Ascending aorta (tissue), 2 donors: ENCODE measurements around the gene RASL11B. TPM values are rescaled to one million over a fixed set of nuclear protein-coding genes. Genes with fewer than 3 reads are reported as not detected.

Experiments
- DNase-seq, 2 donors: peaks; one replicate each; pipeline ENCODE4 v3.0.0-alpha.2; 2019; ENCODE audit warnings: low spot score in 2 of 2
- H3K27ac ChIP-seq, 2 donors: fragments of 200-600 bp; sonication (generic); one replicate each; pipeline ENCODE4 v1.5.1; 2016 to 2017; ENCODE audit warnings: mild to moderate bottlenecking in 1 of 2
- H3K27me3 ChIP-seq: fragments of 200-600 bp; sonication (generic); one replicate; pipeline ENCODE4 v1.5.1; 2017
- H3K36me3 ChIP-seq, 2 donors: fragments of 200-600 bp; sonication (generic); one replicate each; pipeline ENCODE4 v1.5.1; 2016
- H3K4me1 ChIP-seq, 2 donors: fragments of 200-600 bp; sonication (generic); one replicate each; pipeline ENCODE4 v1.5.1; 2016 to 2017; ENCODE audit warnings: mild to moderate bottlenecking in 1 of 2
- H3K4me3 ChIP-seq, 2 donors: fragments of 200-600 bp; sonication (generic); one replicate each; pipeline ENCODE4 v1.5.1; 2016 to 2017; ENCODE audit warnings: mild to moderate bottlenecking in 1 of 2
- H3K9me3 ChIP-seq, 2 donors: fragments of 200-600 bp; sonication (generic); one replicate each; pipeline ENCODE4 v1.5.1; 2016
- intact Hi-C: fragments of 100-400 bp; cut with DNase I; formaldehyde crosslinking; loops from one replicate; pipeline ENCODE4 v1.15.1; 2023
- total RNA-seq: library from RNA; depleted of rRNA; stranded (reverse); fragments of >200 nt; gene quantifications from one replicate; pipeline ENCODE4 v1.1.0, GENCODE V29; 2016
- TF ChIP-seq, protein P1 (sequence below), 3 experiments: fragments of 200-600 bp in 2 of 3; fragments of 450-650 bp in 1 of 3; sonication (generic) in 2 of 3; IDR thresholded peaks; one replicate each; pipeline ENCODE4 v1.5.1; 2016 to 2019; ENCODE audit warnings: antibody characterized with exemption in 3 of 3, mild to moderate bottlenecking in 1 of 3, moderate library complexity in 1 of 3

RASL11B gene
- total RNA-seq, 1 donor from 2014 or later: not detected

DNA sequence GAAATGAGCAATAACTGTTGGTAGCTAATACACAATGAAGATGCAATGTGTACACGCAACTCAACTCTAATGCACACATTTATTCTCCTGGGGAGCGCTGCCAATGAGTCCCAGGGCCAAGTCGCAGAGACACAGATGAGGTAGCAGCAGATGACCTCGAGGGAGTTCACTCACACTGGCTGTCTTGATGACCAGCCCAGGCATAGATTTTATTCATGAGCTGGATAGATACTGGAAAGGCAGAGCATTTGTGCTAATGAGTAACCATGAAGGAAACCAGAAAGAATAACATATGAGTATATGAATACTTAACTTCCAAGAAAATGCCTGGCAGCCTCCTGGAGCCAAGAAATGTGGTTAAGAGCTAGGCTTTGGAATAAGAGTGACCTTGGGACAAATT, 42.3 kb downstream of the RASL11B start:
- no peaks in the 10 kb centered on the region for H3K27me3 ChIP-seq
- intact Hi-C loops: no loop called here
- no peak overlapping the region for H3K4me3 ChIP-seq
- no peaks in the 10 kb centered on the region for H3K4me1 ChIP-seq
- H3K36me3 ChIP-seq: peaks cover 0 to 3% of the 10 kb centered on the region in 2 donors
- TF ChIP-seq, protein P1, sequence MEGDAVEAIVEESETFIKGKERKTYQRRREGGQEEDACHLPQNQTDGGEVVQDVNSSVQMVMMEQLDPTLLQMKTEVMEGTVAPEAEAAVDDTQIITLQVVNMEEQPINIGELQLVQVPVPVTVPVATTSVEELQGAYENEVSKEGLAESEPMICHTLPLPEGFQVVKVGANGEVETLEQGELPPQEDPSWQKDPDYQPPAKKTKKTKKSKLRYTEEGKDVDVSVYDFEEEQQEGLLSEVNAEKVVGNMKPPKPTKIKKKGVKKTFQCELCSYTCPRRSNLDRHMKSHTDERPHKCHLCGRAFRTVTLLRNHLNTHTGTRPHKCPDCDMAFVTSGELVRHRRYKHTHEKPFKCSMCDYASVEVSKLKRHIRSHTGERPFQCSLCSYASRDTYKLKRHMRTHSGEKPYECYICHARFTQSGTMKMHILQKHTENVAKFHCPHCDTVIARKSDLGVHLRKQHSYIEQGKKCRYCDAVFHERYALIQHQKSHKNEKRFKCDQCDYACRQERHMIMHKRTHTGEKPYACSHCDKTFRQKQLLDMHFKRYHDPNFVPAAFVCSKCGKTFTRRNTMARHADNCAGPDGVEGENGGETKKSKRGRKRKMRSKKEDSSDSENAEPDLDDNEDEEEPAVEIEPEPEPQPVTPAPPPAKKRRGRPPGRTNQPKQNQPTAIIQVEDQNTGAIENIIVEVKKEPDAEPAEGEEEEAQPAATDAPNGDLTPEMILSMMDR (IDR thresholded peaks at IDR 0.05): no peak
- no peaks in the 10 kb centered on the region for H3K9me3 ChIP-seq
- no peak for DNase-seq
- no peak overlapping the region for H3K27ac ChIP-seq

DNA sequence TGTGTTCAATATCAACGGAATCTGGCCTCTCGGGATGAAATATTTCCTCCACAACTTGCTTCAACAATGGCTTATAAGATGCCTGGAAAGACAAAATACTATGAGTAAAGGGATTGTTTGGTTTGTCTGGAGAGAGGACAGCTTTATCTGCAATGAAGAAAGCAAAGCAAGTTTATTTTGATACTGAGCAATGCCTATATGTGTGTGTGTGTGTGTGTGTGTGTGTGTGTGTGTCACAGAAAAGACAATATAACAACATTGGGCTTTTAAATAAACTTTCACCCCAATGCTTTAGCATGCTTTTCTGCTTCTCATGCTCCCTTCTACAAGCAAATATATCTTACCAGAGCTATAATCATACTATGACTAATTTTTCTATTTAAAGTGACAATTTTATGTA, 45.4 kb downstream of the RASL11B start:
- no peak for DNase-seq
- intact Hi-C loops: no loop called here
- no peaks in the 10 kb centered on the region for H3K27me3 ChIP-seq
- H3K9me3 ChIP-seq: no peaks in the 10 kb centered on the region
- H3K4me3 ChIP-seq: no peak overlapping the region
- H3K36me3 ChIP-seq: no peaks in the 10 kb centered on the region
- no peaks in the 10 kb centered on the region for H3K4me1 ChIP-seq
- no peak overlapping the region for H3K27ac ChIP-seq
- TF ChIP-seq, protein P1 (IDR thresholded peaks at IDR 0.05): no peak

DNA sequence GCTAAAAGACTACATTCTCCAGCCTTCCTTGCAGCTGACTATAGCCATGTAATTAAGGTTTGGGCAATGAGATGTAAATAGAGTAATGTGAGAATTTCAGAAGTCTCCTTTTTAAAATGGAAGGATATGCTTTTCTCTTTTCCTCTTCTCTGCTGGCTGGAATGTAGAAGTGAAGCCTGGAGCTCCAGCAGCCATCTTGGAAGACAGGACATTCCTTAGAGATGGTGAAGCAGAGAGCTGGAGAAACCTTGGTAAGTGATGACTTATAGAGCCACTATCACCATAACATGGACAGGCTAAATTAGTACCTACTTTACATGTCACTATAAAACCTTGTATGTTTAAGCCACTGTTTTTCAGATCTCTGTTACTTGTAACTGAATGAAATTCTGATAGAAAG, 48.0 kb downstream of the RASL11B start:
- DNase-seq: no peak
- TF ChIP-seq, protein P1 (IDR thresholded peaks at IDR 0.05): no peak
- Histone ChIP-seq H3K27me3 (no peaks in the 10 kb centered on the region), H3K36me3 (no peaks in the 10 kb centered on the region), H3K9me3 (no peaks in the 10 kb centered on the region), H3K4me1 (no peaks in the 10 kb centered on the region), H3K4me3 (no peak overlapping the region), H3K27ac (no peak overlapping the region)
- intact Hi-C loops: no loop called here

DNA sequence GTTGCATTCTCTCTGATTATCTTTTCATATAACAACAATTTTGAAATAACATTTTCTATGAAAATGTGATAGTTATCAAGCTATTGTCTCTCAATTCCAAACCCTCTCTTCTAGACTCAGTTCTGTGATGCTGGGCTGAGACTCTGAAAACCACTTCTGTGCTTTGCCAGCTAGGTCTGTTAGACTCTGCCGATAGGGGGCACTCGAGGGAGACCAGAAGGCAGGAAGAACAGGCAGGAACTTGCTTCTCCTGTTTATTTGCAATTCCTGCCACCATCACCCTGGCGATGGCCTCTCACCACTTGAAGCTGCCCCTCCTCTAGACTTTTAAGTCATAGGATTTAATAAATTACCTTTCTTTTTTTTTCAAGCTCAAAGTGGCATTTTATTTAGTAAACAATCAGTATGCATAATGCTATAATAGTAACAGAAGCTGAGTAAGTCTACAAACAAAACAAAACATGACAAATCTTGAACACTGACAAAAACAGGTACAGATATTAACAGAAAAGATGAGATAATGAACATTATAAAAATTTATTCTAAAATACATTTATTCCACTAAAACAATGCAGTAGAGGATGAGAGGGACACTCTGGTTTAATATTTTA, 49.7 kb downstream of the RASL11B start:
- H3K36me3 ChIP-seq: no peaks in the 10 kb centered on the region
- TF ChIP-seq, protein P1 (IDR thresholded peaks at IDR 0.05): peak in 2 of 3 experiments; percentile 31 to 51
- intact Hi-C loops: no loop called here
- H3K27ac ChIP-seq: no peak overlapping the region
- no peaks in the 10 kb centered on the region for H3K9me3 ChIP-seq
- H3K27me3 ChIP-seq: no peaks in the 10 kb centered on the region
- no peaks in the 10 kb centered on the region for H3K4me1 ChIP-seq
- no peak overlapping the region for H3K4me3 ChIP-seq
- DNase-seq: peak in 1 of 2 donors; percentile 73

DNA sequence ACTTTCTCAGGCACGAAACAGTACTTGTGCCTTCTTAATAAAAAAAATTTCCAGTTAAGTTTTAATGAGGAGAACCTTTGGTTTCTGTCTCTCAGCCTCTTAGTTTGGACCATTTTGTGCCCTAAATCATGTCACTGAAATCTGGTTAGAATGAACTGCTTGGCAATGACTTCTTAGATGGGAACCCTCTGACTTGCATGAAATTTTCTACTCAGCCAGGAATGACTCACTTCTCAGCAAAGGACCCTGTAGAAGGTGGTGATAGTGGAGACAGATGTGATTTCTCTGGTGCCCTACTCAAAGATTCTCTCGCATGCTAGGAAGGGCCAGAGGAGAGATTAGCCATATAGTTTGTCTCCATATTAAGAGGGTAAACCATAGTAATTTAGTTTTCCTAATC, 50.5 kb downstream of the RASL11B start:
- Histone ChIP-seq H3K27ac (no peak overlapping the region), H3K4me1 (no peaks in the 10 kb centered on the region), H3K4me3 (no peak overlapping the region), H3K27me3 (no peaks in the 10 kb centered on the region), H3K36me3 (no peaks in the 10 kb centered on the region), H3K9me3 (no peaks in the 10 kb centered on the region)
- intact Hi-C loops: no loop called here
- DNase-seq: no peak
- TF ChIP-seq, protein P1 (IDR thresholded peaks at IDR 0.05): no peak
